ENCODE data around the gene SNX8.

The SNX8 gene

DNA sequence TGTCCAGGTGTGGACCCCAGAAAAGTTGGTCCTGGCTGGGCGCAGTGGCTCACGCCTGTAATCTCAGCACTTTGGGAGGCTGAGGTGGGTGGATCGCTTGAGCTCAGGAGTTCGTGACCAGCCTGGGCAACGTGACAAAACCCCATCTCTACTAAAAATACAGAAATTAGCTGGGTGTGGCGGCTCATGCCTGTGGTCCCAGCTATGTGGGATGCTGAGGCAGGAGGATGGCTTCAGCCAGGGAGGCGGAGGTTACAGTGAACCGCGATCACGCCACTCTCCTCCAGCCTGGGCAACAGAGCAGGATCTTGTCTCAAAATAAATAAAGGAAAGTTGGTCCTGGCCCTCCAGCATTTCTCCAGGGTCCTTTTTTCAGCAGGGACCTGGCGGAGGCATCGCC, 70.8 kb downstream of the SNX8 start:
- Histone ChIP-seq H3K9ac (ENCODE audit: low read length) (no peak overlapping the region), H3K4me1 (ENCODE audit: control insufficient read depth, insufficient read depth, low read length) (no peaks in the 10 kb centered on the region), H3K27me3 (ENCODE audit: control insufficient read depth, insufficient read depth, low read length) (no peaks in the 10 kb centered on the region), H3K36me3 (ENCODE audit: control insufficient read depth, insufficient read depth, low read length) (no peaks in the 10 kb centered on the region), H3K27ac (ENCODE audit: low read depth, low read length) (no peak overlapping the region), H3K4me3 (ENCODE audit: low read length) (no peak overlapping the region)

DNA sequence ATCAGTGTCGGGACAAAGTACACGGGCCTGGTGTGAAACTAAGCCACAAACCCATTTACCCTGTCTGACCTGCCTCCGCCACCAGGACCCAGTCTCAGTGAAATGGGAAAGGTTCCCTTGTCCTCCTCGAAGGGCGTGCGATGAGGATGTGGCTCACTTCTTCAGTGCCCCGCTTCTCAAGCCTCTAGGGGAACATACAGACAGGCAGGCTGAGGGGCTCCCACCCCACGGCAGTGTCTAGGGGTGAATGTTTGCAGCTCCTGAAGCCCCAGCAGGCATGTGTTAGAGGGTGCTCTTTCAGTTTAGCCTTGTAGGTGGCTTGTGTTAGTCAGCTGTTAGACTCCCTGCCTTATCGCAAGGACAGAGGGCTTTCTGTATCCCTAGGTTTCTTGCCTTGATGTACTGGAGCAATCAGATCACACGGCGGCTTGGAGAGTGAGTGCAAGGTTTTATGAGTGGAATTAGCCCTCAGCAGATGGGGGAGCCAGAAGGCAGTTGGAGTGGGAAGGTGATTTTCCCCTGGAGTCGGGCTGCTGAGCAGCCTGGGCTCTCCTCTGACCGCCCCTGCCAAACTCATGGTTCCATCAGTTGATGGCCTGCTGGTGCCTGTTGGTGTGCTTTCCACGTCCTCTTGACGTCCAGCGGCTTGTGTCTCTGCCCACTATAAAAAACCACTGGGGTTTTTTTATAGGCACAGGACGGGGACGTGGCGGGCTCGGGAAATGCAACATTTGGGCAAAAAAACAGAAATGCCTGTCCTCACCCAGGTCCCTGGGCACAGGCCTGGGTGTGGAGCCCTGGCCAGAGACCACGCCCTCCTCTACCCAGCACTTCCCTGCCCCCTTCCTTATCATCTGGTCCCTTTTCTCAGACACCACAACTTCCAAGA, 71.5 kb downstream of the SNX8 start:
- Histone ChIP-seq H3K4me3 (ENCODE audit: low read length) (peak overlapping the region; percentile 87), H3K27me3 (ENCODE audit: control insufficient read depth, insufficient read depth, low read length) (no peaks in the 10 kb centered on the region), H3K9ac (ENCODE audit: low read length) (no peak overlapping the region), H3K36me3 (ENCODE audit: control insufficient read depth, insufficient read depth, low read length) (peaks cover 5% of the 10 kb centered on the region), H3K27ac (ENCODE audit: low read depth, low read length) (no peak overlapping the region), H3K4me1 (ENCODE audit: control insufficient read depth, insufficient read depth, low read length) (no peaks in the 10 kb centered on the region)

DNA sequence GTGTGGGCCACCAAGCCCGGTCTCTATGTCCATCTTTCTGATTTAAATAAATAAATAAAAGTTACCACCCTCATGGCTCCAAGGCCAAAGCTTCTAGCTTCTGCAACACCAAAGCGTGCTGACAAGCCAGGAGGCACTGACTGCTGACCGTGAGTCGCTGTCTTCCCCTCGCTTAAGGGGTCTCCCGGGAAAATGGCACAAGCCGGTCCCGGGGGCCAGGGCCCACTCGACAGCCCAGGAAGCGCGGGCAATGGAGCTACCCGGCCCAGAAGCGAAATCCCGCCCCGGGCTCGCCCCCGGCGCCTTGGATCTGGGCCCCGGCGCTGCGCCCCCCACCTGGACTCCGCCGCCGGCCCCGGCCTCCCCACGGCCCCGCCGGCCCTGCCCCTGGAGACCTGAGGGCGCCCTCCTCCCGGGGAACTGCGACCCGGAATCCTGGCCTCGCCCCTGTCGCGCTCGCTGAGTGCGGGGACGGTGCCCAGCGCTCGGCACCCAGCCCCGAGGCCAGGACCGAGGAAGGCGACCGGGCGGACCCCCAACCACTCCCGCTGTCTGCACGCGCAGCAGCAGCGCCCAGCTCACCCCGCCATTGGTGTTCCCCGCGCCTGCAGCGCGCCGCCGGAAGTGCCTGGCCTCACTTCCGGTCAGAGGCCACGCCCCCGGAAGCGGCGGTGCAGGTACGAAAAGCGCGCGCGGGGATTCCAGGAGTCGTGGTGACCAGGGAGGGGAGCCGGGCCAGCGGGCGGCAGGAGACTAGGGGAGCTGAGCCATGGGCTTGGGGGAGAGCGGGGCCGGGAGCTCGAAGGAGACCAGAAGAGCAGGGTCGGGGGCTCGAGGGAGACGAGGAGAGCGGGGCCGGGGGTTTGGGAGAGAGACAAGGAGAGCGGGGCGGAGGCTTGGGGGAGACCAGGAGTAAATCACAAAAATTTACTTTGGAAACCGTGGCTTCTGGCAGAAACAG, 72.4 kb downstream of the SNX8 start, which contains the start of the genes MRM2 and NUDT1:
Gene MRM2, minus strand, starts transcription at position 626 of the 961 bp plus-strand sequence. Its CDS starts 36 bp downstream, at position 590.
Gene NUDT1, plus strand, starts transcription at position 647 of the 961 bp plus-strand sequence. CDS start 2,349 bp downstream, outside the sequence.
- Histone ChIP-seq H3K4me3 (ENCODE audit: low read length) (peak within 1 kb of the TSS; percentile 87), H3K27ac (ENCODE audit: low read depth, low read length) (peak within 1 kb of the TSS; percentile 26), H3K36me3 (ENCODE audit: control insufficient read depth, insufficient read depth, low read length) (peaks cover 5% of the 10 kb centered on the region), H3K27me3 (ENCODE audit: control insufficient read depth, insufficient read depth, low read length) (no peaks in the 10 kb centered on the region), H3K9ac (ENCODE audit: low read length) (peak within 1 kb of the TSS; percentile 63), H3K4me1 (ENCODE audit: control insufficient read depth, insufficient read depth, low read length) (no peaks in the 10 kb centered on the region)

DNA sequence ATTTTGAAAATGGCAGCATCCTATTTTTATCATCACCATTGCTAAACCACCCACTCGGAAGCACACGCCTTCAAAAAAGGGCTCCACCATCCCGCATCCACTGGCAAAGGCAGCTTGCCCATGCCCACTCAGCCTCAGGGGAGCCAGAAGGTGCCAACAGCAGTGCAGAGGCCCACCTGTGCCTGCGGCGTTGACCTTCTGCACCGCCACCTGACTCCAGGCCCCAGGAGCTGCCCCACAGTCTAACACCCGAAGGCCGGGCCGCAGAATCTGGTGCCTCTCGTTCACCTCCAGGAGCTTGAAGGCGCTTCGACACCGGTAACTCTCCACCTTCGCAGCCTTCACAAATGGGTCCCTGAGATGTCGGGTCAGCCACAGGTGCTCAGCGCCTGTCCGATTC, 75.0 kb downstream of the SNX8 start:
- no peaks in the 10 kb centered on the region for H3K4me1 ChIP-seq (ENCODE audit: control insufficient read depth, insufficient read depth, low read length)
- no peak overlapping the region for H3K27ac ChIP-seq (ENCODE audit: low read depth, low read length)
- H3K36me3 ChIP-seq (ENCODE audit: control insufficient read depth, insufficient read depth, low read length): peaks cover 13% of the 10 kb centered on the region
- H3K27me3 ChIP-seq (ENCODE audit: control insufficient read depth, insufficient read depth, low read length): no peaks in the 10 kb centered on the region
- H3K4me3 ChIP-seq (ENCODE audit: low read length): no peak overlapping the region
- H3K9ac ChIP-seq (ENCODE audit: low read length): no peak overlapping the region

DNA sequence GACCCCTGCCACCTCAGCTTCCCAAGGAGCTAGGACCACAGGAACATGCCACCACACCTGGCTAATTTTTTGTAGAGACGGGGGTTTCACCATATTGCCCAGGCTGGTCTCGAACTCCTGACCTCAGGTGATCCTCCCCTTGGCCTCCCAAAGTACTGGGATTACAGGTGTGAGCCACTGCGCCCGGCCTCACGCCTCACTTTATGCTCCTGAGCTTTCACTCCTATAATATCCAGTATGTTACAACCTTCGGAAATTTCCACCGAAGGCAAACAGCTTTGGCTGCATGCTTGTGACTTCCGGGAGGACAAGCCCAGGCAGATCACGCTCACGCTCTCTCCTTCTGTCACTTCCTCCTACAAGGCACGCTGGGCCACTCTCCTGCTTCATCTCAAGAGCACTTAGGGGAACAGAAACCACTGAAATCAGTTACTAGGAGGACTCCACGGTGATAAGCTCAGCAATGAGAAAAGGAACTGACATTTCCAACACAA, 77.1 kb downstream of the SNX8 start:
- no peak overlapping the region for H3K27ac ChIP-seq (ENCODE audit: low read depth, low read length)
- H3K4me1 ChIP-seq (ENCODE audit: control insufficient read depth, insufficient read depth, low read length): no peaks in the 10 kb centered on the region
- no peaks in the 10 kb centered on the region for H3K27me3 ChIP-seq (ENCODE audit: control insufficient read depth, insufficient read depth, low read length)
- H3K9ac ChIP-seq (ENCODE audit: low read length): no peak overlapping the region
- no peak overlapping the region for H3K4me3 ChIP-seq (ENCODE audit: low read length)
- H3K36me3 ChIP-seq (ENCODE audit: control insufficient read depth, insufficient read depth, low read length): peaks cover 13% of the 10 kb centered on the region

DNA sequence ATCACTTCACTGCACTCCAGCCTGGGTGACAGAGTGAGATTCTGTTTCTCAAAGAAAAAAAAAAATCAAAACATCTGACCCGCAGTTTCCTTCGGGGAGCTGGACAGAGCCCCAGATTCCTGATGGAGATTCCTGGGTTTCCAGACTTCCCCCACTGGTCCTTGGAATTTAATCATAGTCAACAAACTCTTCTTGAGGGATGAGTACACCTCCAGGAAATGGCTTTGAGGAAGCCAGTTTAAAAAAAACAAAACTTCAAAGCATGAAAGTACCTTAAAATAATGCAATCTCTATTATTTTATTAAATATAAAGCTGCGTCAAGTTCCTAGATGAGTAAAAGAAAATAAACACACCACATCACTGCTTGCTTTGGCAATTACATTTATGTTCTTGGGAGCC, 80.3 kb downstream of the SNX8 start:
- Histone ChIP-seq H3K4me1 (ENCODE audit: control insufficient read depth, insufficient read depth, low read length) (peaks cover 3% of the 10 kb centered on the region), H3K27me3 (ENCODE audit: control insufficient read depth, insufficient read depth, low read length) (no peaks in the 10 kb centered on the region), H3K27ac (ENCODE audit: low read depth, low read length) (no peak overlapping the region), H3K36me3 (ENCODE audit: control insufficient read depth, insufficient read depth, low read length) (peaks cover 18% of the 10 kb centered on the region), H3K4me3 (ENCODE audit: low read length) (no peak overlapping the region), H3K9ac (ENCODE audit: low read length) (no peak overlapping the region)

DNA sequence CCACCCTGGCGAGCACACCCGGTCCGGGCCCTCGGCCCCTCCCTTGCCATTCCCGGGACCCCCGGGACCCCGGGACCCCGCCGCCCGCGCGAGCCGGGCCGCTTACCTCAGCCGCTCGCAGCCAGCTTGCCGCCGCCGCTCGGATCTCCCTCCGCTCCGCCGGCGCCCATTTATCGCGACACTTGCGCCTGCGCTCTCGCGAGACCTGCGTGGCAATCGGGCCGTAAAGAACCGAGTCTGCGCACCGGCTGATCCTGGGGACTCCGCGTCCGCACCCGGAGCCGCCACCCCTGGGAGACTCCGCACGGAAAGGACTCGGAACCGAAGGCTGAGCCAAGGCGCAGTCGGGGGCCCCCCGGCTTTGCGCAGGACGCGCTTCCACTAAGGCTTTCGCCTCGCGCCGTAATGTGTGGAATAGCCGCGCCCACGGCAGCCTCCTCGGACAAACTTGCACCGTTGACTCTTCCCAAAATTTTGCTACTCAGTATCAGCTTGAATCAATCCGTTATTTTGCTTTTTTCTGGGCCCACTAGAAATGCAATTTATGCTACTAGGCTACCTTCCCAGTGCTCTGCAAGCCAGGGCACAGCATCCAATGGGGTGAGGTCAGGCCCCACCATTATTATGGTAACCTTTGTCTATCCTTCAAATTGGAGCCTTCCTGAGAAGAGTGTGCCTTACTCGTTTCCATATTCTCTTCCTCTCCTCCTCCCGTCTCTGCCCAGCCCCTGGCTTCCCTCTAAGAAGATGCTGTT, 81.3 kb downstream of the SNX8 start, which contains the start of gene MAD1L1:
Gene MAD1L1, minus strand, starts transcription at position 180 of the 755 bp plus-strand sequence. CDS start 2,812 bp downstream, outside the sequence.
- H3K4me1 ChIP-seq (ENCODE audit: control insufficient read depth, insufficient read depth, low read length): peaks cover 3% of the 10 kb centered on the region
- H3K27ac ChIP-seq (ENCODE audit: low read depth, low read length): peak within 1 kb of the TSS; percentile 40
- peaks cover 15% of the 10 kb centered on the region for H3K36me3 ChIP-seq (ENCODE audit: control insufficient read depth, insufficient read depth, low read length)
- peak within 1 kb of the TSS; percentile 13 for H3K9ac ChIP-seq (ENCODE audit: low read length)
- no peaks in the 10 kb centered on the region for H3K27me3 ChIP-seq (ENCODE audit: control insufficient read depth, insufficient read depth, low read length)
- H3K4me3 ChIP-seq (ENCODE audit: low read length): peak within 1 kb of the TSS; percentile 92

DNA sequence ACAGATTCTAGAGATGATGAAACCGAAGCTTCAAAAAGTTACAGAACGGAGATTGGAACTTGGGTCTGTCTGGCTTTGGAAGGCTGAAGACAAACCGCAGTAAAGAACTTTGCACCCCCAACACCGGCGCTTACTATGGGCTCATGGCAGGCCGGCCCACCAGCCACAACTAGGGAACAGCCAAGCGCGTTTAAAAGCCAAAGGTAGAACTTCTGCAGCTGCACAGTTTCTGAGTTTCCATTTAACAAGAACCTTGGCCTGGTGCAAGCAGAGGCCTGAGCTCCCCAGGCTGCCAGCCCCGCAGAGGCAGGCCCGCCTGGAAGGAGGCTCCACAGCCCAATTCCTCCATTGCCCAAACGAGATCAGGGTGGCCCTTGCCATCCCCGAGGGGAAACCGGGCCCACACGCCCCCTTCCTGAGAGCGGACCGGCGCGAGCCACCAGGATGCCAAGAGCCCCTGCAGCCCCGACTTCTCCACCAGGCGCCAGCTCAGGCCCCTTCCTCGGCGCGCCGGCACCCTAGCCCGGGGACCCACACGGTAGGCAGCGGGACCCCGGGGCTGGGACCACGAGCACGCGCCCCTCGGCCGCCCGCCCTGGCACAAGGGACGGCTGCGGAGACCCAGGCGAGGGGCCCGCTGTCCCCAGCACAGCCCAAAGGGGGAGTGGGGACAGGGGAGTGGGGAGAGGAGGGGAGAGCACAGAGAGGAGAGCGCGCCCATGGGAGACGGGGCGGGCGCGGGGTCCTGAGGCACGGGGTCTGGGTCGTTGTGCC, 82.1 kb downstream of the SNX8 start:
- peak overlapping the region; percentile 92 for H3K4me3 ChIP-seq (ENCODE audit: low read length)
- H3K27ac ChIP-seq (ENCODE audit: low read depth, low read length): peak overlapping the region; percentile 40
- H3K4me1 ChIP-seq (ENCODE audit: control insufficient read depth, insufficient read depth, low read length): peaks cover 3% of the 10 kb centered on the region
- peaks cover 13% of the 10 kb centered on the region for H3K36me3 ChIP-seq (ENCODE audit: control insufficient read depth, insufficient read depth, low read length)
- H3K9ac ChIP-seq (ENCODE audit: low read length): peak overlapping the region; percentile 13
- no peaks in the 10 kb centered on the region for H3K27me3 ChIP-seq (ENCODE audit: control insufficient read depth, insufficient read depth, low read length)

DNA sequence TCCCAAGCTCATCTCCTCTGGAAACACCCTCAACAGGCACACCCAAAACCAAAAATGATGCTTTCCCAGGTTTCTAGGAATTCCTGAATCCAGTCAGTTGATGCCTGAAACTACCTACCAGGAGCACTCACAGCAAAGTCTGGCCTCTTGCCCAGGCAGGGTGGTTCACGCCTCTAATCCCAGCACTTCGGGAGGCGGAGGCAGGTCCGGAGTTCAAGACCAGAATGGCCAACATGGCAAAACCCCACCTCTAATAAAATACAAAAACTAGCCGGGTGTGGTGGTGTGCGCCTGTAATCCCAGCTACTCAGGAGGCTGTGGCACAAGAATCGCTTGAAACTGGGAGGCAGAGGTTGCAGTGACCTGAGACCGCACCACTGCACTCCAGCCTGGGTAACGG, 83.4 kb downstream of the SNX8 start:
- Histone ChIP-seq H3K4me1 (ENCODE audit: control insufficient read depth, insufficient read depth, low read length) (peaks cover 3% of the 10 kb centered on the region), H3K27me3 (ENCODE audit: control insufficient read depth, insufficient read depth, low read length) (no peaks in the 10 kb centered on the region), H3K4me3 (ENCODE audit: low read length) (no peak overlapping the region), H3K36me3 (ENCODE audit: control insufficient read depth, insufficient read depth, low read length) (peaks cover 12% of the 10 kb centered on the region), H3K27ac (ENCODE audit: low read depth, low read length) (no peak overlapping the region), H3K9ac (ENCODE audit: low read length) (no peak overlapping the region)

DNA sequence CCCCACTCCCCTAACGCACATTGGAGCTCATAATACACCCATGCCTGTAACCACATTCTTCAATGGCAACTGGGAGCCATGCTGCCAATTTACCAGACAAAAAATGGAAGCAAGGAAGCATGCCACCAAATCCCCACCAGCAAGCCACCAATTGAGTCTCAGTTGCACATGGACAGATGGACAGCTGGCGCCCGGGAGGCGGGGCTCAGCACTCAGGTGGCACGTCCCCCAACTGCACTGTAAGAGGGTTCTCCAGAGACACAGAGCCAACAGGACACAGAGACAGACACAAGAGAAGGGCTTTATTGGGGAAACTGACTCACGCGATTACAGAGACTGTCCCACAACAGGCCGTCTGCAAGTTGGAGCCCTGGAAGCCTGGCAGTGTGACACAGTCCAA, 84.0 kb downstream of the SNX8 start:
- no peak overlapping the region for H3K4me3 ChIP-seq (ENCODE audit: low read length)
- H3K4me1 ChIP-seq (ENCODE audit: control insufficient read depth, insufficient read depth, low read length): peaks cover 3% of the 10 kb centered on the region
- no peak overlapping the region for H3K27ac ChIP-seq (ENCODE audit: low read depth, low read length)
- H3K9ac ChIP-seq (ENCODE audit: low read length): no peak overlapping the region
- no peaks in the 10 kb centered on the region for H3K27me3 ChIP-seq (ENCODE audit: control insufficient read depth, insufficient read depth, low read length)
- H3K36me3 ChIP-seq (ENCODE audit: control insufficient read depth, insufficient read depth, low read length): peaks cover 11% of the 10 kb centered on the region

DNA sequence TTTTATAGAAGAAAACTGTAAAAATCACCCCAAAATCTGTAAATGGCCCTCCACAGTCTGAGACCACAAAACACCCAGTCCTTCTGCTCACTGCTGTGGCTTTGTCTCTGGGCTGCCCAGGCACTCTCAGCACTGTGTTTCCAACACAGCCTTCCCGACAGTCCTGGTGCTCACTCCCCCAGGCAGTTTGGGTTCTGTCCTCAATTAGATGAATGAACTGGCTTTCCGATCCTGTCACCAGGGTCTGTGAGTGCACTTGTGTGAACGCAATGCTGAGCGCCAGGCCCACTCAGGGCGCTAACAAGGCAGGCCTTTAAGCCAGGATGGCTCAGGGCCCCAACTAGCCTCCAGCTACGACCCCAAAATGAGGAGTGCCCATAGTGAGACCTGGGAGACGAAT, 84.8 kb downstream of the SNX8 start:
- Histone ChIP-seq H3K4me3 (ENCODE audit: low read length) (no peak overlapping the region), H3K27ac (ENCODE audit: low read depth, low read length) (no peak overlapping the region), H3K4me1 (ENCODE audit: control insufficient read depth, insufficient read depth, low read length) (peaks cover 3% of the 10 kb centered on the region), H3K36me3 (ENCODE audit: control insufficient read depth, insufficient read depth, low read length) (peaks cover 10% of the 10 kb centered on the region), H3K27me3 (ENCODE audit: control insufficient read depth, insufficient read depth, low read length) (no peaks in the 10 kb centered on the region), H3K9ac (ENCODE audit: low read length) (no peak overlapping the region)

Measured in rectal smooth muscle tissue (tissue), 1 donor.